ENCODE results near the gene GAS5. TPM values are rescaled to one million over a fixed set of nuclear protein-coding genes. Genes with fewer than 3 reads are reported as not detected.

Gene GAS5
- total RNA-seq, 1 experiment from 2014 or later: 490 TPM

DNA sequence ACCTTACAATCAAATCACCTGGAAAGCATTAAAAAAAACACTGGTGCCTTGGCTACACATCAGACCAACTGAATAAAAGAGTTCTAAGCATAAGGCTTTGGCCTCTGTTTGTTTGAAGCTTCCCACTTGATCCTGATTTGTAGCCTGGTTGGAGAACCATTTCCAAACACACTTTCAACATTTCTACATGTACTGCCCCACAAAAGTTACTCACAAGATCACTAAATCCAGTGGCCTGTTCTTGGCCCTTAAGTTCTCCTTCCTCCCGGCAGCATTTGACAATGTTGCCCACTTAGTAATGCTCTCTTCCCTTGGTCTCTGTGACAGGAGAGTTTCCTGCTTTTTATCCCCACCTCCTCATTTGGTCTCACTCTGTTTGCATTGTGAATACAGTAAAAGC lies 11.8 kb downstream of the GAS5 start:
- no peak for DNase-seq (ENCODE audit: low spot score)
- in situ Hi-C loops (cut with HindIII; ENCODE audit: low sequenced_read_pairs): no loop called here

GRCh38 chr1:173853074-173853473 lies 14.7 kb downstream of the GAS5 start:
- in situ Hi-C loops (cut with HindIII; ENCODE audit: low sequenced_read_pairs): no loop called here
- no peak for DNase-seq (ENCODE audit: low spot score)

DNA sequence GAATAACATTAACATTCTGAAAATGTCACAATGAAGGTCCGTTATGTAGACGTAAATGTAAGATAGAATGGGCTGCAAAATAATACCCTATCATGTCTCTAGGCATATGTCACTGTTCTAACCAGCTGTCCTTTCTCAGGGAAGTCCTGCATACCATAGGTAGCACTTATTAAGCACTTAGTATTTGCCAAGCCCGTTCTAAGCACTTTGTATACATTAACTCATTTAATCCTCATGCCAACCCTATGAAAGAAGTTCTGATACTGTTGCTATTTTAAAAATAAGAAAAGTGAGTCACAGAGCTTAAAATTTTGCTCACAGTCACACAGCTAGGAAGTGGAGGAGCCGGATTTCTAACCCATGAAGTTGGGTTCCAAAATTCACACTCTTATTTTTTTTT lies 15.7 kb downstream of the GAS5 start:
- no peak for DNase-seq (ENCODE audit: low spot score)
- in situ Hi-C loops (cut with HindIII; ENCODE audit: low sequenced_read_pairs): no loop called here

DNA sequence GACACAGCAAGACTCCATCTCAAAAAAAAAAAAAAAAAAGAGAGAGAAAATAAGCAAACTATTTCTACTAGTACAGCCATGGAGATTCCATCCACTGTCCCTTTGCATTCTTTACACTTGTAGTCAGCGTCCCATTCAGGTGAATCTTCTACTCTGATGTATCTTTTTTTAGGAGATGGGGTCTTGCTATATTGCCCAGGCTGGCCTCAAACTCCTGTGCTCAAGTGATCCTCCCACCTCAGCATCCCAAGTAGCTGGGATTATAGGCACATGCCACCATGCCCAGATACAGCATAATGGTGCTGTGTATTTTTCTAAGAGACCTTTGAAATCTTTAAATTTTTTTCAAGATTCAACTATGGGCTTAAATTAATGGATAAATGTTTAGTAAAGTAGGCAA lies 35.0 kb downstream of the GAS5 start:
- DNase-seq (ENCODE audit: low spot score): no peak
- in situ Hi-C loops (cut with HindIII; ENCODE audit: low sequenced_read_pairs): no loop called here

DNA sequence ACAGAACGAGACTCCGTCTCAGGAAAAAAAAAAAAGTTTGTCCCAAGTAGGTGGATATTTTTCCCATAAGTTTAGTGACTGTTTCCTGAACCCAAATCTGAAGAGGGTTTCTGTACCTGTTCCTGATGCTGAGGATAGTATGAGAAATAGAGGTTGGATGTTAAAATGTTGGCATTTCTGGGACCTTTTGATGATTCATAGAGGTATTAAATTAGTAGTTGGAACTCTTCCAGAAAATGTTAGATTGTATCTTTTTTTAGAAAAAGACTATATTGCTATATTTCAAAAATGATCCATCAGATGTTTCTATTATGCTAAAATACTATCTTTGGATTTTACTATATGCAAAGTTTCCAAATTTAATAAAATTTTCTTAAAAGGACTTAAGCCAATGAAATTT lies 40.2 kb downstream of the GAS5 start:
- in situ Hi-C loops (cut with HindIII; ENCODE audit: low sequenced_read_pairs): no loop called here
- DNase-seq (ENCODE audit: low spot score): no peak

GRCh38 chr1:173824315-173825081 lies 43.3 kb downstream of the GAS5 start, which contains the start of the genes CENPL and DARS2:
TSS of gene CENPL (minus strand) at chr1:173824883. CDS start at chr1:173811299, 13,584 bp downstream.
TSS of gene DARS2 (plus strand) at chr1:173824673. CDS start at chr1:173825230, 557 bp downstream.
- peak; percentile 99 for DNase-seq (ENCODE audit: low spot score)
- in situ Hi-C loops (cut with HindIII; ENCODE audit: low sequenced_read_pairs): no loop called here

DNA sequence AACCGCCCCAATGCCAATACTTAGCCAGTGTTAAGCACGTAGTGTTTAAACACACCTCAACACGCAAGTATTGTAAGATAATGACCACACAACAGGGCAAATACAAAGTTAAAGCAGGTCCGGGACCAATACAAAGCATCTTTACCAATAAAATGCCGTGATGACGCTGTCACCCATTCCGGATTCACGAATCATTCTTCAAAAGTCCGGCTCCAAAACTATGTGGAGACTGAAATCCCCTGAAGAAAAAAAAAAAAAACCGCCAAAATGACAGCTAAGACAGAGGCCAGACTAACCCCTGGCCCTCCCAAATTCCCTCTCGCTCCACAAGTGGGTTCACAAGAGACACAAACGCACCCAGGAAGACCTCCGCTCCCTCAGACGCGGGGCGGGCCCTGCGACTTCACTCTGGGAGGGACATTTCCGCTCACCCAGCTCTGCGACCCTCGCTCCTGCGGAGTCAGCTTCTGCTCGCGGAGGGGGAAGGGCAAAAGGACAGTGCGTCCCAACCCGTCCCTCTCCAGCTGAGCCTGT lies 43.9 kb downstream of the GAS5 start:
- in situ Hi-C loops (cut with HindIII; ENCODE audit: low sequenced_read_pairs): no loop called here
- DNase-seq (ENCODE audit: low spot score): no peak

- no peak for DNase-seq (ENCODE audit: low spot score)
- in situ Hi-C loops (cut with HindIII; ENCODE audit: low sequenced_read_pairs): no loop called here
Observed at GRCh38 chr1:173821680-173822079, 46.1 kb downstream of the GAS5 start.

DNA sequence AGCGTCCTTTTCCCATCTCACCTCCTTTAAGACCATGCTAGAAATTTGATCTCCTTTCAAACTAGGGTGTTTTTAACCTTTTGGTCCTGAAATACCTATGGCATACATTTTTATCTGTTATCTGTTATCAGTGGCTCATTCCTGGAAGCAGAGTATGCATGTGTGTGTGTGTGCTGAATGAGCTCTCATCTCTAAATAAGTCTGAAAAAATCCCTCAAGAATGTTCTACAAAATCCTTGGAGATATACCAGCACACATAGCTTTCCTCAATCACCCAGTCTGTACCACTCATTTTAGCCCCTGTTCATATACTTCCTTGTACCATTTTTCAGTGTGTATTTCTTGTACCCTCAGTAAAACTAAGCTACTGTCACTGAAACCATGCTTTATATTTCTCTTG lies 49.3 kb downstream of the GAS5 start:
- in situ Hi-C loops (cut with HindIII; ENCODE audit: low sequenced_read_pairs): no loop called here

More for the DNA sequence above, 49.3 kb downstream of the GAS5 start:
- no peak for DNase-seq (ENCODE audit: low spot score)

Other genes starting within 250 kb of the GAS5 start
- gene TEX50, start 232.7 kb downstream of the GAS5 start, total RNA-seq (2014; rRNA removed; shearing (Covaris generic)): not detected in 2 replicates
- gene ANKRD45, start 198.1 kb downstream of the GAS5 start, total RNA-seq (2014; rRNA removed; shearing (Covaris generic)): 0.68 and 0.85 TPM in 2 replicates
- gene KLHL20, start 153.0 kb downstream of the GAS5 start, total RNA-seq (2014; rRNA removed; shearing (Covaris generic)): 7.1 and 7.7 TPM in 2 replicates
- 36.5 and 40.1 TPM in 2 replicates for gene DARS2, start 43.3 kb downstream of the GAS5 start, total RNA-seq (2014; rRNA removed; shearing (Covaris generic))
- gene CENPL, start 43.1 kb downstream of the GAS5 start, total RNA-seq (2014; rRNA removed; shearing (Covaris generic)): 19.0 and 32.2 TPM in 2 replicates
- gene ZBTB37, start 391 bp upstream of the GAS5 start, total RNA-seq (2014; rRNA removed; shearing (Covaris generic)): 2.3 and 5.2 TPM in 2 replicates
- gene SERPINC1, start 49.3 kb upstream of the GAS5 start, total RNA-seq (2014; rRNA removed; shearing (Covaris generic)): not detected in 2 replicates
- gene RC3H1, start 154.4 kb upstream of the GAS5 start, total RNA-seq (2014; rRNA removed; shearing (Covaris generic)): 13.4 and 15.4 TPM in 2 replicates